Hematopoietic multipotent progenitor cell treated with erythropoietin and hydrocortisone succinate and interleukin-3 and kit ligand, for 17 days (in vitro differentiated cells): ENCODE data around the gene MYO1C.

Source experiments
- DNase-seq: peaks from one replicate; pipeline ENCODE4 v3.0.0-alpha.2; 2015; ENCODE audit warnings: low spot score

The MYO1C gene

DNA sequence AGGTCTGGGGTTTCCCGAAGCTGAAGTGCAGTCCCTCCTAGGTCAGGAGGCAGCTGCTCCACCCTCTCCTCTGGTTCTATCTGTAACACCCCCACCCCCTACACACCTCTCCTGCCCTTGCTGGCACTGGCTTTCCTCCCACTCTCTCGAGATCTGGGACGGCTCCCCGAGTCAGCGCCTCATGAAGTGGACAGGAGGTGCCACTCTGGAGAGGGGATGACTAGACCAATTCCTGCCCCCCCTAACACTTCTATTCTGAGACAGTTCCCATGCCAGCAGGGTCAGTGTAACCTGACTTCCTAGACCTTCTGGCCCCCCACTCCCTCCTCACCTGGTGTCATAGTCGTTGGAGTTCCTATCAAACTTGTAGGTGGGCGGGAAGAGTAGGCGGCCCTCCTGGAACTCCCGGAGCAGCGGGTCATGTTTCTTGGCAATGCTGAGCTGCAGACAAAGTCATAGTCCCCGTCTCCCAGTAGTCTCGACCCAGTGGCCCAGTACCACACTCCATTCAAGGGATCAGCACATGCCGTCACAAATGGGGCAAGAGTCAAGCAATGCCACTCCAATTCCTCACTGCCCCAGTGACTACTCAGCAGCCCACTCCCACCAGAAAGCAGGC lies 14.3 kb upstream of the MYO1C start:
- DNase-seq, result no peak

DNA sequence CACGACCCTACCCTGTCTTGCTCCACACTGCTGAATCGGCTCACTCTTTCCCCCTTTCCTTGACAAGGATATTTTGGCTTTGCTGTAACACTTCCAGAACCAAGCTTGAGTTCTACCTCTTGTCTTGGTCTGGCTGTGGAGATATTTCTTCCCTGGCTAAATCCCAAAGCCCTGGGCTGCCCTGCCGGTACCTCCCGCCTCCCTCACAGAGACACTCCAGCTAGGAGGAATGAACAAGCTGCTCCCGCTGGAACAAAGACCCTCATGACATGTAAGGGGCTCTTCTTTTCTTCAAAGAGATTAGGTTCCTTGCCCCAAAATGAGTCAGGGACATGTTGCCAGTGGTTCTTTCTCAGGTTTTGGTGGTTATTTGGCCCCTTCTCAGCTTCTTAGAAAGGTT lies 13.1 kb upstream of the MYO1C start:
- no peak for DNase-seq

DNA sequence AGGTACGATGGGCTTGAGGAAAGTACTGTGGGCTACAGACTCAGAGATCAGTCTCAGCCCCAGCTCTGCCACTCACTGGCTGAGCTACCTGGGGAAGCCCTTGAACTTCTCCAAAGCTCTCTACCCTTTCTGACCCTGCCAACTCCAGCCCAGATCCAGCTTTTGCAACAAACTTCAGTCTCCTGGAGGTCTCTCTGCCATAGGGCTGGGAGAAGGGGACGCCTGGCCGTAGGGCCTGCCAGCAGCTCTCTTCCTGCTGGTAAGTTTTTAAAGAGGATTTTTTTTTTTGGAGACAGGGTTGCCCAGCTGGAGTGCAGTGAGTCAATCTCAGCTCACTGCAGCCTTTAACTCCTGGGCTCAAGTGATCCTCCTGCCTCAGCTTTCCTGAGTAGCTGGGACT lies 12.4 kb upstream of the MYO1C start:
- DNase-seq, result no peak

DNA sequence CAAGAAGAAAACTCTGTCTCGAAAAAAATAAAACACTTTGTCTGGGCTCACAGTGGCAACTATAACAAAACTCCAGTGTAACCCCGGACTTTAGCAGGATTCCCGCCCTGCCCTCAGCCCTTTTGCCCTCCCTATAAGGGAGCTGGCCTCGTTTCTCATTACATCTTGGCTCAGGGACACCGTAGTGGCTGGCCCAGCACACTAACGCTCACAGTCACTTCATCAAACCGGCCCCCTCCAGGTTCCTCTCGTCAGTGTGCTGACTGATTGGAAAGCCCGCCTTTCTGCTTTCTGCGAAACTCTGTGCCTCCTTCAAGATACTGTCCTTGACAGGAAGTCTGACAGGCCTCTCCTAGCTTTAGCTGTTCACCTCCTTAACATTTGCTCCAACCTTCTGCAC lies 11.2 kb upstream of the MYO1C start:
- DNase-seq, result no peak

DNA sequence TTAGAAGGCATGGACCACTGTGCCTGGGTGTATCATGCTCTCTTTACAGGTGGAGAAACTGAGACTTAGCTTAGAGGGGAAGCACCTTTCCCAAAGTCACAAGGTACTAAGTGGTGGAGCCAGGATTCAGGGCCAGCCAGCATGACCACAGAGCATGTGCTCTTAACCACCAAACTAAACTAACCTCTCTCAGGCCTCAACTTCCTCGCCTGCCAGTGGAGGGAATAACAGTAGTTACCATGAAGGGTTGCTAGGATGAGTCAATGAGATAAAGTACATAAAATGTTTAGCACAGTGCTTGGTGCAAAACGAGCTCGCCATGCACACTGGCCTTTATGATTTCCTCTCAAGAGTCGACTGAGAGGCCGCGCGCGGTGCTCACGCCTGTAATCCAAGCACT lies 6.4 kb upstream of the MYO1C start:
- DNase-seq, result no peak

DNA sequence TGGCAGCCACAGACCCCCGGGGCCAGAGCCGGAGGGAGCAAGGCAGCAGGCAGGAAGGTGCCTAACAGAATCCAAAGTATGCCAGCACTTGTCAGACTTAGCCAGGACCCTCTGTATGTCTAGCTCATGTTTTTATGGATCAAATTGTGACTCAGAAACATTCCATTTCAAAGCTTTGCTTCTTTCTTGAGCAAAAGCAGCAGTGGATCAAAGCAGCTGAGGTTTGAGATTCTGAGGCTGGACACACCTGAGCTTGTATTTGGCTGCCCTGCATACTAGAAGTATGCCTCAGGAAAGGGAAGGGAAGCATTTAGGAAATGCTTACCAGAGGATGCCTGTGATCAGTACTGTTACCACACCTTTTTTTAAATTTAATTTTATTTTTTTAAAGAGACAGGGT lies 5.7 kb upstream of the MYO1C start:
- DNase-seq, result no peak

DNA sequence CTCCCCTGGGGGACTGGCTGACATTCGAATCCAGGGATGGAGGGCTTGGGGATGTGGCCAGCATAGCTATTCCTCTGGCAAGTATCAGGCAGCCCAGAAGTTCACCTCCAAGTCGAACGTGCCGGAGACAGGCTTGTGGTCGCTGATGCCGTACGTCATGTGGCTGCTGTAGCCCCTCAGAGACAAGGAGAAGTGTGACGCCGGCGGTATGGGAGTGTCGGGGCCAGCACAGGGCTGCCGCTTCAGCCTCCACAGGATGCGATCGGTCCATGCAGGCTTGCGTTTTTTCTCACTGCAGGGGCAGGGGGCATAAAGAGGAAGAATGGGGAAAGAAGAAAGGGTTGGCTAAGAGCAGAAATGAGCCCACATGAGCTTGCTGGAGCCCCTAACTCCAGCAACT lies 5.3 kb upstream of the MYO1C start:
- DNase-seq, result no peak

DNA sequence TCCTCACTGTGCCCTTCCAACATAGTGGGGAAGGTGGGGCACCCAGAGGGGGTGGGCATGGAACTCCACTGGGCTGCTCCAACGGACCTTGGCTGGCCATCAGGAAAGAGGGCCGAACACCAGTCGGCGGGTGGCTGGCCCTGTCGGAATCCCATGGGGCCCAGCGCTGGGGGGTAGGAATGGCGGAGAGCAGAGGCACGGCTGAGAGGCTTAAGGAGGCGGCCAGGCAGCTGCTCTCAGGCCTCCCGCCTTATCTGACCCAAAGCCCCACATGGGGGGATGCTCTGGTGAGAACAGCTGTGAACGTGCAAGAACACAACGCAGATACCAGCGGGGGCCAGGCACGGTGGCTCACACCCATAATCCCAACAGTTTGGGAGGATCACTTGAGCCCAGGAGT lies 4.4 kb upstream of the MYO1C start:
- DNase-seq, result no peak

DNA sequence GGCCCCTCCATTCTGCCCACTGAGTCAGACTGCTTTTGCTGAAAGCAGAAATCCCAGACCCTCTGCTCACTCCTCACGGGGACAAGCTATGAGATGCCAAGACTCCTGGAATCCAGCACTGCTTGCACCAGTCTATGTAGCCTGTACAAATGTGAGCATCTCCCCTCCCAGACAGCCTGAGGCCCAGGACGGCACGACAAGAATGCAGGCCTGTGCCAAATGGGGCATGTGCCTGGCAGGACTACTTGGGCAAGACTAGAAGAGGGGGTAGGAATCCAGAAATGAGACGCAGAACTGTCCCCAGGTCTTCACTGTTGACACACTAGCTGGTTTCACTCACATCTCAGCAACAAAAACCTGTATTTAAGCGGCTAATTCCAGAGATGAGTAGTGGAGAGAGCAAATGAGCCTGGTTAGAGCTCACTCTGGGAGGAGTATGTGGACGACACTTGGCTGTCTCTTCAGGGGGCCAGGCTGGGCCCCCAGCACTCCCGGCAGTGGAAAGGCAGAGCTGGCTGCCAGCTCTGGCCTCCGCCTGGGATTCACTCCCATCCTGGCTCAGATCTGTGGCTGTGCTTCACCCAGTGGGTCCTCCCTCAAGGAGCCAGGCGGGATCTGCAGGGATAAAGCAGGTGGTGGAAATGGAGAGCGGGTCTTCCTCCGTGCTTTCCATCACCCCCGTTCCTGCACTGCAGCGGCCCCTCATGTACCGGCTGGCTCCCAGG lies 2.9 kb upstream of the MYO1C start:
- no peak for DNase-seq

DNA sequence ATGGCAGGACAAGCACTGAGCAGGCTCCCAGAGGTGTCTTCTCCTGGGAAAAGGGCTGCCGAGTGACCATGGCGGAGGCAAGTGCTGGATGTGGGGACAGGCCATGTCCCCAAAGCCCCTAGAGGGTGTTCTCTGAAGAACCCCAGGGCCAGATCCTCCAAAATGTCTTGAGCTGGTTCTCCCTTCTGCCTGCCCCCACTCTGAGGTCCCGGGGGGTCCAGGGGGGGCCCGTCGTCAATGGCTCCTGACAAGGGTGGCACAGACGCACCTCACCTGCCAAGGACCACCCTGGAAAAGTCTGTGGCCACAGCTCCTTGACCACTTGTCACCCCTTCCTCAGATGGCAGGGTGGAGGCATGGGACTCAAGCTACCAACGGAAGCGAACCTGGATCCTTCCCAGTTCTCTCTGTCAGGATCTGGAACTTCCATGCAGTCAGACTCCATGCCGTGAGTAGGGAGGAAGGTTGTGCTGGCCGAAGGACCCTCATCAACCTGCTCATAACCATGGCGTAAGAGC lies 2.3 kb upstream of the MYO1C start:
- DNase-seq, result no peak

DNA sequence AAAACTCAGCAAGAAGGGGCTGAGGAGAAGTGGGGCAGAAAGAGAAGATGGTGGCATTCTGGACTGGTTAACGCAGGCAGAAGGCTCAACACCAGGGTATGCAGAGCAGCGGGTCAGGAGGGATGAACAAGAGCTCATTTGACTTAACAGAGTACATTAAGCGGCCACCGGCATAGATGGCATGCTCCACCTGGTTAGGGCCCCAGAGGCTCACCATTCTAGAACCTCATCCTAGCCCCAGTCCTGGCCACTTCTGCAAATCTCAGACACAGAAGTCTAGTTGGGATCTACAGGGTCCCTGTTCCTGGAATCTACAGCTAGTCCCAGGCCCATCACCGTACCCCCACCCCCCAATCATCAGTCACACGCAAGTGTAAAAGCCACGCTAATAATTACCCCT lies 1.7 kb upstream of the MYO1C start:
- DNase-seq, result no peak

DNA sequence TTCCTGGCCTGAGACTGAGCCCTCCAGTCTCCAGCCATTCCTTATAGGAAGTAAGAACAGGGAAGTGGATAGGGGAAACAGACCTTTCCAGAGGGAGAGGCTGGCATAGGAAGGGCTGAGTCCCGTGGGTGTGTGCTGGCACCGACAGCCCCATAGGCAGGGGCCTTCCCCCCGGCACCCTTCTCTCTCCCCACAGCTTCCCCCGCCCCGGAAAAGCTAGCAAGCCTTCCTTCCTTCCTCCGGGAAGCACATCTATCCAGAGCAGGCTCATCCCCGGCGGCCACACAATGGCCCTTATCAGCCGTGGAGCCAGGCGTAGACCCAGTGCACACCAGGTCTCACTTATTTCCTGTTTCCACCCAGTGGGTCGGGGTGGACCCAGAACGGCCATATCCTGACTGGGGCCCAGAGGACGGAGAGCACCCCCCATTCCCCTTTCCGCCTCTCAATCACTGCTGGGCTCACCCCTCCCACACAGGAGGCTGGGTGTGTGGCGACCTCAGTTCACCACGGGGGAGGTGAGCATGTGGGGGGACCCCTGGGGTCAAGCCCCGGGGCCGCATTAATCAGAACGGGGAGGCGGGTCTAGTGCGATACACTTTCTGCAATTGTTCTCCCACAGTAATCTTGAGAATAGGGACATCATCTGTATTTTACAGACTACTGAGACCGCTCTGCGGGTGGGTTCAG lies 950 bp upstream of the MYO1C start:
- DNase-seq, result no peak

DNA sequence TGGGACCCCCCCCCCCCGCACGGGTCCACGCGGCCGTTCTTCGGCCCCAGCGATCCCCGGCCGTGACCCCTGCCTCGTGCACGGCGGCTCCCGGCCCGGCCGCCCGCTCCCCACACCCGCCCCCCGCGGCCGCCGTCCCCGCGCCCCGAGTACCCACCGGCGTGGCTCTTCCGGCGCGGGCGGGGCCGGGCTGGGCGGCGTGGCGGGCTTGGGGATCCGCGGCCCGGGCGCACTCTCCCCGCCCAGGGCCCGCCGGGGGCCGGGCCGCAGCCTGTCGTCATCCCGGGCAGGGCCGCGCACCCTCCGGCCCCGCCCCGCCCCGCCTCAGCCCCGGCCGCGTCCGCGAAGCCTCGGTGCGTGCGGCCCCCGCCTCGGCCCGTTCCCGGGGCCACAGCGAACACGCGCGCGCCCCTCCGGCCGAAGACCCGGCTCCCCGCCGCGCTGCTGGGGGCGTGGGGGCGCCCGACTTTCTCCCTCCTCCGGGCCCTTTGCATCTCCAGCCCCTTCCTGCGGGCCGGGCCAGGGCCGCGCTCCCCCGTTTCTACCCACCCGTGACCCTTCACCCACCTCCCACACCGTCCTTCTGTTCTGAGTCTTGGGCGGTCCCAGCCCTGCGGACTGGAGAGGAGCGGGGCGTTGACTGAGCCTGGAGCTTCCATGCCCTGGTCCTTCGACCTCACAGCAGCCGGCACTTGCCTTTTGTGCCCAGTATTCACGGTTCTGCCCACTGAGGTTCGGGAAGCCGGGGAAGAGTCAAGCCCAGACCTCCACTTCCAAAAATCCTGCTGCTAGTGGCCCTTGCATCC lies 840 bp downstream of the MYO1C start:
- peak; percentile 53 for DNase-seq

DNA sequence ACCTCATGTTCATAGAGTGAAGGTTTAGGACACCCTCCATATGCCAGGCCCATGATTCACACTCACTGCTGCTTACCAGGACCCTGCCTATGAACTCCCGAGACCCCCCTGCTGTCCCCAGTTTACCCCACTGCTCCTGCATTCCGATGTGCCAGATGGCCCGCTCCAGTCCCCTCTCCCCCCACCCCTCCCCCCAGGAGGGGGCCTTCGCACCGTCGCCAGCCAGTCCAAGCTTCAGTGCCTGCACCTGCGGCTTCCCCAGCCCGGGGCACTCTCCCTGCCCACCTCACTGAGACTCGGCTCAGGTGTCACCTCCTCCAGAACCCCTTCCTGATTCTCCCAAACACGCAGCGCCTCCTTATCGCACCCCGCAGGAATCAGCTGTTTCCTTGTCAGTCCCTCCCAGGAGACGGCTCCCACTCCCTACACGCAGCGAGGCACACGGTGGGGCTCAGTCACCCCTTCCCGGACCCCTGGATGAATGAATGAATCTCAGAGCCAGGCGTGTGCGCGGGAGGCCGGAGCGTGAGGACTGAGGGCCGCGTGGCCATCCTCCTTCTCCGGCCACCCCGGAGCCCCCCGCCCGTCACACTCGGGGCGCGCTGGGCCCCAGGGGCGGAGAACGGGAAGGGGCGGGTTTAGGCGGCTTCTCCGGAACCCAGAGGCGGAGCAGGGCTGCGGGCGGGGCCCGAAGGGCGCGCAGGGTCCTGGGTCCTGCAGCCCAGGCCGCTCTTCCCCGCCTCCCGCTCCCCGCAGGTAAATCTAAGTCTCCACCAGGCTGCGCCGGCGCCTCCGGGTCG lies 1.6 kb downstream of the MYO1C start:
- DNase-seq, result peak; percentile 21

DNA sequence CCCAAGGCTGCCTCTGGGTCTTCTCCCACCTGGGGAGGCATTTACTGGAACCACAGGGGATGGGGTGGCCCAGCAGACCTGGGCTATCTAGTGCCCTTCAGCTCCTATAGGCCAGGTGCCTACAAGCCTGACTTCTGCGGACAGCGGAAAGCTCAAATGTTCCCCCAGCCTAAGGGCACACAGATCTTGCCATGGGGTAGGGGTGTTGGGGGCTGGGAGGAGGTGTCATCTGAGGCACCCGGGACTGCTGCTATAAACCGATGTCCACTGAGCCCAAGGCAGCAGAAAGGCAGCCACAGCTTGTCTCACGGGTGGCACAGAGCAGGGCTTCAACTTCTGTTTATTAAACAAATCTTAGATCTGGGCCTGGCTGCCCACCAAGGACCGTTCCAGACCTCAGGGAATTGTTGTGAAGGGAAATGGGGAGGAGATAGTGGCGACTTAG lies 3.6 kb downstream of the MYO1C start:
- DNase-seq, result peak; percentile 5

DNA sequence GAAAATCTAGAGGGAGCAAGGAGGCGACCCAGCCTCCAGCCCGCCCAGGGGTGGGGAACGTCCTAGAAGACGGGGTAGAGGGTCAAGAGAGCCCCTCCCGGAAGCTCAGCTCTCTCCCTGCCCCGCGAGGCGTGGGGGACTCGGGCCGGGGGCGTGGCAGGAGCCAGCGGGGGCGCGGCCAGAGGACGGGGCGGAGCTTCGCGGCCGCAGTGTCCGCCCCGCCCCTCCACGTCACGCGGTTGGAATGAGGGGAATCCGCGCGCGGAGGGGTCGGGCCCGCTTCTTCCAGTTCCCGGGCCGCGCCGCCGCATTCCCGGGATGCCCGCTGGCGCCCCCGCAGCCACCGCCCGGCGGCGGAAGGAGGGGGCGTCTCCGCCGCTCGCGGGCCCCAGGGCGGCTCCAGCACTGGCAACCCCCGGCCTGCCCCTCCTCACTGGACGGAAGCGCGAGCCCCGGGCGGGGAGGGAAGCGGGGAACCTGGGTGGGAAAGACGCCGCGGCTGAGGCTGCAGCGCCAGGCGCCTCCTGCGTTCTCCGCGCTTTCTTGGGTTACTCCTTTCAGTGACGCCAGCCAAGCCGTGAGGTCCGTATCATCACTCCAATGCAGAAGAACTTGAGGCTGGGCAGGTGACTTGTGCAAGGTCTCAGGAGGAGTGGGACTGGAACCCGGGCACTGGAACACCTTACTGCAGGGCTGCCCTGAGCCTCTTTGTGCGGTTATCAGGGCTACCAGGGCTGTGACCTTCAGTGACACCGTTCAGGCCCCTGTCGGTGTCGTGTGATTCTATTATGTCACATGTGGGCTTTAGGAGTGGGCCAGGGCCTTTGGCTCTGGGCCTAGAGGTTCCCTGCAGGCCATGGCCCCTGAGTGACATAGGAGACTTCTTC lies 4.3 kb downstream of the MYO1C start:
- DNase-seq, result peak; percentile 80

DNA sequence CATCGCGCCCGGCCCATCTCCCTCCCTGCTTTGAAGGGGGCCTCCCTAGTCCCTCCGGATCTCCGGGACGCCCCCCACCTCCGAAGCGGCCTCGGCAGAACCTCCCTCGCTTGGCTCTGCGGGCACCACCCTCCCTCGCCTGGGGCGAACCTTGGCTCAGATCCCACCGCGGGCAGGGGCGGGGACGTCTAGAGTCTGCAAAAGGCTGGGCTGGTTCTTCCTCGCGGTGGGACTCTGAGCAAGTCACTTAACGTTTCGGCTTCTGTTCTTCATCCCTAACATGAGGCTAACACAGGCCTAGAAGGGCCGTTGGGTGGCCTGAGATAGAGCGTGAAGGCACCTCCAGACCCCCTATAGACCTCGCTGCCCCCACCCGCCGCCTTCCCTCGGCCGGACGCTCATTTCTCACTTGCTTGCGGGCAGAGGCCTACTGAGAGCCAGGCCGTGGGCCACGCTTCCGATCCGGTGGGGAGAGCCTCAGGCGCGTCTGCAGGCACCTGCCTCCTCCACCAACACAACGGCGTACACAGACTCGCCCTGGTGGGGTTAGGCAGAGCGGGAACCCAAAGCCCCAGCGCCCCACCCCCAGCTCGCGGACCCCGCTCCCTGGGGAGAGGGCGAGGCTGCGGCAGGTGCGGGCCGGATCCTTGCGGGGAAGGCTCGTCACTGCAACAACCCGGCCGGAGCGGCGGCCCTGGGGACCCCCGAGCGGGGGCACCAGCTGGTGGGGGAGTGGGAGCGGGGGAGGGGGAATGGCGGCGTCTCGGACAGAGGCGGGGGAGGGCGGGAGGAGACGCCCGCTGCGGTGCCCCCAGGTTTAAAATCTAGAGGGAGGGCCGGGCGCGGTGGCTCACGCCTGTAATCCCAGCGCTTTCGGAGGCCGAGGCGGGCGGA lies 5.4 kb downstream of the MYO1C start:
- DNase-seq, result peak; percentile 80

DNA sequence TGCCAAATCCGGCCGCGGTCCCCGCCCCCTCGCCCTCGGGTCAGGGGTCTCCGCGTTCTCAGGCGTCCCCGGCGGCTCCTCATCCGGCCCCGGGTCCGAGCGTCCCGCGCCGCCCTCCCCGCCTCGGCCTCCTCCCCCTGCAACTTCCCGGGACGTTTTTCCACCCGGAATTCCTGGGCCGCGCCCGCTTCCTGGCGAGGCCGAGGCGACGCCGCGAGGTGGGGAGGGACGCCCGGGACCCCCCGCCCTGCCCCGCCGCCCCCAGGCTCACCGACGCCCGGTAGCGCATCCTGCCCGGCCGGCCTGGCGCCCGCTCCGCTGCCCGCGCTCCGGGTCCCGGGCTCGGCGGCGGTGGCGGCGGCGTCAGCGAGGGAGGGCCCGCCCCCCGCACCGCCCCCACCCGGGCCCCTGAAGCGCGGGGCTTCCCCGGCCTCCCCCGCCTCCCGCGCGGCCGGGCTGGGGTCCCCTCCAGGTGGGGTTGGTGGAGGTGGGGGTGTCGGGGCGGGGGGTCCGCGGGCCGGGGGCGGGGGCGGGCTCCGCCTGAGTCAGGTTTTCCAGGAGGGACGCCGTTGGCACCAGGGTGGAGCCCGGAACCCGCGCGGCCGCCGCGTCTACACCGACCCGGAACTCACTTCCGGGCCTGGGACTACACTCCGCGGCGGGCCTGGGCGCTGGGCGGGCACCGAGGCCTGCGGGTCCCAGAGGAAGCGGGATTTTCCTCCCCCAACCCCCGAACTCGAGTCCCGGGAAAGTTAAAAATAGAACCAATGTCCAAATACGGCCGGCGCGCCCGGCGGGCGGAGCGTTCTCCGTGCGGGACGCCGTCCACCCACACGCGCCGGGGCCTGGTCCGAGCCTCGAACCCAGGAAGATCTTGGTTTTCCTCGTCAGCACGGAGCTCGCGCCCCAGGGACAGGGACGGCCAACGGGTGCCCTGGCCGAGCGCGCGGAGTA lies 6.8 kb downstream of the MYO1C start:
- DNase-seq, result peak; percentile 13
